SK-N-MC (cell line): Measurements from ENCODE around the gene TMEM135.

ENCODE experiments used
- DNase-seq: peaks from one replicate; pipeline ENCODE4 v3.0.0-alpha.2; 2011; ENCODE audit warnings: low read depth, low spot score
- H3K27ac ChIP-seq: fragments of 200-600 bp; sonication (generic); 2 replicates; pipeline ENCODE4 v1.5.1; 2016; ENCODE audit warnings: mixed run types
- H3K36me3 ChIP-seq: fragments of 200-600 bp; sonication (generic); 2 replicates; pipeline ENCODE4 v1.6.1; 2017; ENCODE audit warnings: antibody characterized with exemption, low read length, mixed read lengths; ENCODE audit not compliant: insufficient read depth
- H3K4me3 ChIP-seq: fragments of 200-600 bp; sonication (generic); 2 replicates; pipeline ENCODE4 v1.5.1; 2016
- H3K9ac ChIP-seq: fragments of 200-600 bp; sonication (generic); 2 replicates; pipeline ENCODE4 v1.8.0; 2017; ENCODE audit warnings: mixed run types, mixed read lengths; ENCODE audit not compliant: insufficient read length
- H3K9me3 ChIP-seq: fragments of 200-600 bp; sonication (generic); 2 replicates; pipeline ENCODE4 v1.6.1; 2017; ENCODE audit warnings: low read depth, mild to moderate bottlenecking, antibody characterized with exemption, low read length, moderate library complexity, mixed read lengths
- EZH2 ChIP-seq: fragments of 200-600 bp; sonication (generic); IDR thresholded peaks from one replicate; pipeline ENCODE4 v1.6.1; 2017; ENCODE audit warnings: antibody characterized with exemption
- FOXP2 ChIP-seq: optimal IDR thresholded peaks from 2 replicates; pipeline ENCODE3; 2011; ENCODE audit warnings: mild to moderate bottlenecking, moderate library complexity; ENCODE audit not compliant: insufficient read depth; ENCODE audit errors: extremely low read length, control extremely low read depth
- POLR2AphosphoS5 ChIP-seq: IDR thresholded peaks from 2 replicates; pipeline ENCODE4 v1.6.1; 2012; ENCODE audit warnings: mild to moderate bottlenecking, low read depth, low read length, borderline replicate concordance

Gene TMEM135

DNA sequence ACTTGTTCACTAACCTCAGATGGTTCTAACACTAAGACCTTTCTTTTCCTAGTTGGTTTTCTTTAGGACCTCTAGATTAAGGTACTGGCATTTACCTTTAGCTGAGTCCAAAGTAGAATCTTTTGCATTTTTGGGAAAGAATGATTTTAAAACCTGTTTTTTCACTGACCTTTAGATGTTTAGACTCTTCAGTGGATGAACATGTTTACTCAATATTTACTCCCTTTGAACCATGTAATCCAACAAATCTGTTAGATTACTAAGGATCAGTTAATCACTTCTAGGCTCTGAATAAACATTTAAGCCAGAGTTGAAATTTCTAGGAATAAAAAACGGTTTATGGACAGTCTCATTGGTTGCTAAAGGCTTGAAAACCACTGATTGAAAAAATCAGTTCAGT is 6.2 kb downstream of the TMEM135 start:
- Histone ChIP-seq H3K4me3 (no peak overlapping the region), H3K36me3 (peaks cover 57% of the 10 kb centered on the region), H3K9me3 (no peaks in the 10 kb centered on the region), H3K9ac (no peak overlapping the region), H3K27ac (no peak overlapping the region)
- DNase-seq = no peak
- no peak for TF ChIP-seq POLR2AphosphoS5
- no peak for TF ChIP-seq FOXP2
- no peak for TF ChIP-seq EZH2

DNA sequence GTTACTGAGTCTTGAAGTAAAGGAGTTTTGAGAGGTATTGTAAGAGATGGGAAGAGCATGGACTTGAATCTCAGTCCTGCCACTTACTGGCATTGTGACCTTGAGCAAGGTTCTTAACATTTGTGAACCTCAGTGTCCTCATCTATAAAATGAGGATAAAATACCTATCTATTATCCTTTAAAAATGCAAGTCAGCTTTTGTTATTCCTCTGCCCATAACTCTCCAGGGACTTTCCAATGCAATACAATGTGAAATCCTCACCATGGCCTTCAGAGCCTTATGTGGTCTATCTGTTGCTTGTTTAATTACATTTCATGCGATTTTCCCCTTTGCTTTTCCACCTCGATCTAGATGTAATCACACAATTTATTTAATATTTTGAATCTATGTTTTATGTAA is 9.1 kb downstream of the TMEM135 start:
- no peak overlapping the region for H3K27ac ChIP-seq
- no peak for DNase-seq
- H3K36me3 ChIP-seq = peaks cover 46% of the 10 kb centered on the region
- H3K4me3 ChIP-seq = no peak overlapping the region
- no peak for TF ChIP-seq EZH2
- no peak for TF ChIP-seq POLR2AphosphoS5
- TF ChIP-seq FOXP2 = no peak
- H3K9ac ChIP-seq = no peak overlapping the region
- no peaks in the 10 kb centered on the region for H3K9me3 ChIP-seq

DNA sequence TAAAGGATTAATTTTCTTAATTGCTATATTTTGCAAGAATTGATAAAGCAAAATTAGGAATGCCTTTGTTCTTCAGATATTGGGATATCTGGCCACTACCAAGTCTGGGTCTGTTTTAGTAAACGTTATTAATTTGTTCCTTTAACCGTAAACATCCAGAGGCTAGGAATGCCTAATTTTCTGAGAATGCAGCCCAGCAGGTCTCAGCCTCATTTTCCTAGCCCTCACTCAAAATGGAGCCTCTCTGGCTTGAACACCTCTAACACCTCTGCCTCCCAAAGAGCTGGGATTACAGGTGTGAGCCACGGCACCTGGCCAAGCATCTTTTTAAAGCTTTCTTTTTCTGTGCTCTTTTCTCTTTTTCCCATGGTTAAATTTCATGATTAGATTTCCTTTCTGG is 18.4 kb downstream of the TMEM135 start:
- TF ChIP-seq POLR2AphosphoS5 = no peak
- no peak for TF ChIP-seq EZH2
- no peak for TF ChIP-seq FOXP2
- H3K9ac ChIP-seq = no peak overlapping the region
- H3K27ac ChIP-seq = no peak overlapping the region
- H3K4me3 ChIP-seq = no peak overlapping the region
- no peaks in the 10 kb centered on the region for H3K9me3 ChIP-seq
- DNase-seq = no peak
- H3K36me3 ChIP-seq = no peaks in the 10 kb centered on the region

DNA sequence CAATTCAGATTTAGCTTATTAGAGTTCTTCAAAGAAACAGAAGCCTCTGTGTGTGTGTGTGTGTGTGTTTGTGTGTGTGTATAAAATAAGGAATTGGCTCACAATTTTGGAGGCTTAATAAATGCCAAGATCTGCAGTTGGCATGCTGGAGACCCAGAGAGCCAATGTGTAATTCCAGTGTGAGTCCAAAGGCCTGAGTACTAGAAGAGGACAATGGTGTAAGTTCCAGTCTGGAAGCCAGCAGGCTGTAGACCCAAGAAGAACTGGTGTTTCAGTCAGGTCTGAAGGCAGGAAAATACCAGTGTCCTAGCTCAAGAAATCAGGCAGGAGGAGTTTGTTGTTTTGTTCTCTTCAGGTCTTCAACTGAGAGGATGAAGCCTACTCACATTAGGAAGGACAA is 20.0 kb downstream of the TMEM135 start:
- no peak for TF ChIP-seq FOXP2
- TF ChIP-seq POLR2AphosphoS5 = no peak
- TF ChIP-seq EZH2 = no peak
- no peak overlapping the region for H3K27ac ChIP-seq
- no peaks in the 10 kb centered on the region for H3K36me3 ChIP-seq
- H3K9me3 ChIP-seq = no peaks in the 10 kb centered on the region
- no peak for DNase-seq
- no peak overlapping the region for H3K4me3 ChIP-seq
- no peak overlapping the region for H3K9ac ChIP-seq

DNA sequence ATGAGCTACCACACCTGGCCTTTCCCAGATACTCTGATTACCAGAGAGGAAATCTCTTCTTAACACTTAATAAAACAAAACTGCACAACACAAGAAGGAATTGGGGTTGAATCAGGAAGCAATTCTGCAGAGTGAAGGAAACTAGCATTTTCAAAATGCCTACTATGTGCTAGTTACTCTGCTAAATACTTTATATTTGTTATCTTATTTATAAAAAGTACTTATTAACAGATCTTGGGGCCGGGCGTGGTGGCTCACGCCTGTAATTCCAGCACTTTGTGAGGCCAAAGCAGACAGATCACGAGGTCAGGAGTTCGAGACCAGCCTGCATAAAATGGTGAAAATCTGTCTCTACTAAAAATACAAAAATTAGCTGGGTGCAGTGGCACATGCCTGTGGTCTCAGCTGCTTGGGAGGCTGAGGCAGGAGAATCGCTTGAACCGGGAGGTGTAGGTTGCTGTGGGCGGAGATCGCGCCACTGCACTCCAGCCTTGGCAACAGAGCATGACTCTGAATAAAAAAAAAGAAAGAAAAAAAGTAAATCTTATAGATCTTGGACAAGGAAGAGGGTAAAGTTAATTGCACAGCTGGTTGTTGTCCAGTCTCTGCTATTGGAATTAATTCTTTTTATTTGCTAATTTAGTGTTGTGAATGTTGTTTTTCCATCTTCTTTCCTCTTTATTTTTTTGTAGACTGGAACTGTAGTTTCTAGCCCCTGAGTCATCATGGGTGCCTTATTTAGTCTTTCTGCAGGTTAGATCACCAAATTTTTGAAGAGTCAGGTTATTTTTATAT is 22.1 kb downstream of the TMEM135 start:
- Histone ChIP-seq H3K27ac (no peak overlapping the region), H3K9ac (no peak overlapping the region), H3K36me3 (peaks cover 7% of the 10 kb centered on the region; the same call in 1 of the 2 replicates), H3K9me3 (peaks cover 4% of the 10 kb centered on the region; the same call in 1 of the 2 replicates), H3K4me3 (no peak overlapping the region)
- no peak for DNase-seq
- TF ChIP-seq POLR2AphosphoS5 = no peak

DNA sequence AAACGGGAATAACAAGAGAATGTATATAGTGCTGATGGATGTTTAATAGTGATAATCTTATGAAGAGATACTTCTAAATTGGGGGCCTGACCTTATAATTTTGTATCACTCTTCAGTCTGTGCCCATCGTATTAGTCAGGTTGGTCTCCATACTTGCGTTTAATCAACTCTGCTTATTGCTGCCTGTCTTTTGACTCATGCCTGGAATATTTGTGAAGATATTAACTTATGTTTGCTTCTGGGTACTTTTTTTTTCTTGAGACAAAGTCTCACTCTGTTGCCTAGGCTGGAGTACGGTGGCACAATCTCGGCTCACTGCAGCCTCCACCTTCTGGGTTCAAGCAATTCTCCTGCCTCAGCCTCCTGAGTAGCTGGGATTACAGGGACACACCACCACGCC is 24.0 kb downstream of the TMEM135 start:
- TF ChIP-seq FOXP2 (no peak), EZH2 (no peak), POLR2AphosphoS5 (no peak)
- Histone ChIP-seq H3K9me3 (peaks cover 4% of the 10 kb centered on the region; the same call in 1 of the 2 replicates), H3K4me3 (no peak overlapping the region), H3K27ac (no peak overlapping the region), H3K9ac (no peak overlapping the region), H3K36me3 (peaks cover 7% of the 10 kb centered on the region; the same call in 1 of the 2 replicates)
- no peak for DNase-seq

DNA sequence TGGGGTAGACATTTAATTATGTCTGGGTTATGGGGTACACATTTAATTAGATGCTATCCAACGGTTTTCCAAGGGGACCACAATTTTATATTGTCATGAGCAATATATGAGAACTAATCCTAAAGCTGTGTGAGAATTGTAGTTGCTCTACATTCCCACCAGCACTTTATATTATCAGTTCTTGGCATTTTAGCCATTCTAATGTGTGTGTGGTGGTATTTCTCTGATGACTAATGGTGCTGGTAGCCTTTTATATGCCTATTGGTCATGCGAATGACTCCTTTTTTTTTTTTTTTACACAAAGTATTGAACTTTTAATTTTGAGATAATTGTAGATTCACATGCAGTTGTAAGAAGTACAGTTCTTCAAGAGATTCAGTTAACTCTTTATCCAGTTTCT is 26.2 kb downstream of the TMEM135 start:
- TF ChIP-seq FOXP2 (no peak), POLR2AphosphoS5 (no peak), EZH2 (no peak)
- DNase-seq = no peak
- H3K27ac ChIP-seq = no peak overlapping the region
- peaks cover 7% of the 10 kb centered on the region; the same call in 1 of the 2 replicates for H3K36me3 ChIP-seq
- no peak overlapping the region for H3K9ac ChIP-seq
- H3K9me3 ChIP-seq = peaks cover 4% of the 10 kb centered on the region; the same call in 1 of the 2 replicates
- no peak overlapping the region for H3K4me3 ChIP-seq

DNA sequence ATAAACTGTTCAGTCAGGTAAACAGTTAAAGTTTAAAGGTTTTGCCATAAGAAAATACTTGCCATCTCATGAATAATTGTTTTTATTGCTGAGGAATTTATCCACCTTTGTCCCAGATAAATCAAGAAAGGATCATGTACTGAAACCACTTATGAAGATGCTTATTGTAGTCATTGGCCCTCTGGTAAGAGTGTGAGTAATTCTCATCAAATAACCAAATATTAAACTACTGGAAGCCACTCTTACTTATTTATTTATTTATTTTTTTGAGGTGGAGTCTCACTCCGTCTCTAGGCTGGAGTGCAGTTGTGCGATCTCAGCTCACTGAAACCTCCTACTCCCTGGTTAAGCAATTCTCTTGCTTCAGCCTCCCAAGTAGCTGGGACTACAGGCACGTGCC is 35.1 kb downstream of the TMEM135 start:
- Histone ChIP-seq H3K36me3 (peaks cover 25% of the 10 kb centered on the region), H3K4me3 (no peak overlapping the region), H3K9me3 (no peaks in the 10 kb centered on the region), H3K9ac (no peak overlapping the region), H3K27ac (no peak overlapping the region)
- no peak for DNase-seq
- TF ChIP-seq FOXP2 = no peak
- TF ChIP-seq EZH2 = no peak
- TF ChIP-seq POLR2AphosphoS5 = no peak
